GM23338 (cell line): ENCODE data around the gene PA2G4.

Source experiments
- POLR2AphosphoS5 ChIP-seq: IDR thresholded peaks from 2 replicates; pipeline ENCODE4 v1.6.1; 2016; ENCODE audit warnings: antibody characterized with exemption, low read depth
- TF ChIP-seq, protein P1 (sequence below): IDR thresholded peaks from one replicate; pipeline ENCODE4 v1.6.1; 2018; ENCODE audit warnings: antibody characterized with exemption; ENCODE audit not compliant: unreplicated experiment

DNA sequence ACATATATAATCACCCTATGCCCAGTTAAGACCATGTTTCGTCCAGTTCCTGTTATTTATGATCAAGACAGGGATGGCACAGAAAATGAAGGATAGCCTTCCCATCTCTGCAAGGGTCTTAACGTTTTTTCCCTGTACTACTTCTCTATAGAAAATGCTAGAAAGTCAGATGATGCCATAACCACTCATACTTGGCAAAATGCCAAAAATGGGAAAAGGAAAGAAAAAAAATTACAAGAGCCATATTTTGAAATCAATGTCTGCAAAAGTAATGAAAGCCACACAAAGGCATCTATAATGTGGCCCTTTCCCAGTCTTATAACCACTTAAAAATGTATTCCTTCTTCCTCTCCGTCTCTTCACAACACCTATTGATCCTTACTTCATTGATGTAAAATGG is 46.2 kb downstream of the PA2G4 start:
- TF ChIP-seq, protein P1, sequence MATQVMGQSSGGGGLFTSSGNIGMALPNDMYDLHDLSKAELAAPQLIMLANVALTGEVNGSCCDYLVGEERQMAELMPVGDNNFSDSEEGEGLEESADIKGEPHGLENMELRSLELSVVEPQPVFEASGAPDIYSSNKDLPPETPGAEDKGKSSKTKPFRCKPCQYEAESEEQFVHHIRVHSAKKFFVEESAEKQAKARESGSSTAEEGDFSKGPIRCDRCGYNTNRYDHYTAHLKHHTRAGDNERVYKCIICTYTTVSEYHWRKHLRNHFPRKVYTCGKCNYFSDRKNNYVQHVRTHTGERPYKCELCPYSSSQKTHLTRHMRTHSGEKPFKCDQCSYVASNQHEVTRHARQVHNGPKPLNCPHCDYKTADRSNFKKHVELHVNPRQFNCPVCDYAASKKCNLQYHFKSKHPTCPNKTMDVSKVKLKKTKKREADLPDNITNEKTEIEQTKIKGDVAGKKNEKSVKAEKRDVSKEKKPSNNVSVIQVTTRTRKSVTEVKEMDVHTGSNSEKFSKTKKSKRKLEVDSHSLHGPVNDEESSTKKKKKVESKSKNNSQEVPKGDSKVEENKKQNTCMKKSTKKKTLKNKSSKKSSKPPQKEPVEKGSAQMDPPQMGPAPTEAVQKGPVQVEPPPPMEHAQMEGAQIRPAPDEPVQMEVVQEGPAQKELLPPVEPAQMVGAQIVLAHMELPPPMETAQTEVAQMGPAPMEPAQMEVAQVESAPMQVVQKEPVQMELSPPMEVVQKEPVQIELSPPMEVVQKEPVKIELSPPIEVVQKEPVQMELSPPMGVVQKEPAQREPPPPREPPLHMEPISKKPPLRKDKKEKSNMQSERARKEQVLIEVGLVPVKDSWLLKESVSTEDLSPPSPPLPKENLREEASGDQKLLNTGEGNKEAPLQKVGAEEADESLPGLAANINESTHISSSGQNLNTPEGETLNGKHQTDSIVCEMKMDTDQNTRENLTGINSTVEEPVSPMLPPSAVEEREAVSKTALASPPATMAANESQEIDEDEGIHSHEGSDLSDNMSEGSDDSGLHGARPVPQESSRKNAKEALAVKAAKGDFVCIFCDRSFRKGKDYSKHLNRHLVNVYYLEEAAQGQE: no peak
- TF ChIP-seq POLR2AphosphoS5: no peak
